Thyroid gland (tissue), 4 donors: ENCODE measurements around the gene IL25.

Experiments
- CTCF ChIP-seq, 6 experiments: fragments of 200-600 bp in 3 of 6; fragments of 450-650 bp in 3 of 6; sonication (generic) in 3 of 6; IDR thresholded peaks; one replicate each; pipeline ENCODE4 v1.5.1; 2016 to 2019; ENCODE audit warnings: antibody characterized with exemption in 6 of 6, mild to moderate bottlenecking in 2 of 6, inconsistent platforms in 1 of 6, moderate library complexity in 1 of 6
- POLR2A ChIP-seq, 2 donors: fragments of 450-650 bp; IDR thresholded peaks; one replicate each; pipeline ENCODE4 v1.6.1; 2017; ENCODE audit warnings: antibody characterized with exemption in 2 of 2, mild to moderate bottlenecking in 2 of 2, moderate library complexity in 1 of 2

GRCh38 chr14:23324455-23324846 lies 48.2 kb upstream of the IL25 start:
- TF ChIP-seq CTCF (IDR thresholded peaks at IDR 0.05) (no peak), POLR2A (IDR thresholded peaks at IDR 0.05) (no peak)
